ENCODE data around the gene HACD4. TPM values are rescaled to one million over a fixed set of nuclear protein-coding genes. Genes with fewer than 3 reads are reported as not detected.

The HACD4 gene
- total and polyA plus RNA-seq, 5 donors: 0.34 to 1.7 (median 0.99) TPM

DNA sequence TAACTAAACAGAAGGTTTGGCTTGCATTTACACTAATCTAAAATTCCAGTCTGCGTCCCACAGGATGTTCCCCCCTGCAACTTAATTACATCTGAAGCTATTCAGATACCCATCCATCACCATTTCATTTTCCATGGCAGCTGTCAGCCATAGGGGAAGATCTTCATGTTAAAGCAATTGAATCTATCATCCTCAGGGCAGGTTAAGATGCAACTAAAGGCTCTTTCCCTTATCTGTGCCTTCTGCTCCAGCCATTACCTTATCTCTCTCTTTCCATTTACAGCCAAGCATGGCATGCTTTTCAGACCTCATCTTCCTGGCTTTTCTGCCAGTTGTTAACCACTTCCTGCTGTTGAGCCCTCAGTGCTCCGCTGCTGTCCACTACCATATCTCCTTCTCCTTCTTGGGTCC lies 15.8 kb upstream of the HACD4 start:
- no peak for ATAC-seq

GRCh38 chr9:21043841-21044240 lies 12.4 kb upstream of the HACD4 start:
- intact Hi-C loops (cut with DNase I): no loop called here
- Histone ChIP-seq H3K9me3 (ENCODE audit: control insufficient read depth, low read length) (no peaks in the 10 kb centered on the region), H3K27me3 (ENCODE audit: control insufficient read depth, insufficient read depth) (no peaks in the 10 kb centered on the region), H3K4me1 (ENCODE audit: control insufficient read depth, insufficient read depth, low read length) (no peaks in the 10 kb centered on the region), H3K4me3 (ENCODE audit: low read length) (no peak overlapping the region), H3K27ac (ENCODE audit: low read length) (no peak overlapping the region)
- no peak for DNase-seq
- 86% methylated on average over 3 of the region's 3 CpGs for WGBS
- ATAC-seq: no peak

More for the DNA sequence above, 15.8 kb upstream of the HACD4 start:
- no peaks in the 10 kb centered on the region for H3K4me1 ChIP-seq (ENCODE audit: control insufficient read depth, insufficient read depth, low read length)
- H3K4me3 ChIP-seq (ENCODE audit: low read length): no peak overlapping the region
- 50% methylated on average over 2 of the region's 2 CpGs for WGBS
- H3K27me3 ChIP-seq (ENCODE audit: control insufficient read depth, insufficient read depth): no peaks in the 10 kb centered on the region
- no peak overlapping the region for H3K27ac ChIP-seq (ENCODE audit: low read length)
- no peak for DNase-seq
- no peaks in the 10 kb centered on the region for H3K9me3 ChIP-seq (ENCODE audit: control insufficient read depth, low read length)
- intact Hi-C loops (cut with DNase I): no loop called here

DNA sequence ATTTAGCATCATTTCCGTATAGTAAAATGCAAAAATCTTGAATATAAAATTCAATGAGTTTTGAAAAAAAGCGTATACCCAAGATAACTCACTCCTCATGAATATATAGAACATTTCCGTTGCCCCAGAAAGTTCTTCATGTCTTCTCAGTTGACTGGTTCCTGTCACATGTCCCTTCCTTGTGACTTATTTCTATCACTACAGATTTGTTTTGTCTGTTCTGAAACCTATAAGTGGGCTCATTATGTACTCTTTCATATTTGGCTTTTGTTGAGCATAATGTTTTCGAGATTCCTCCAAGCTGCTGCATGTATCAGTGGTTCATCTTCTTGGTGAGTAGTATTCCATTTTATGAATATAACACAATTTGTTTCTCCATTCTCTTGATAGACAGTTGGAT lies 11.0 kb upstream of the HACD4 start:
- intact Hi-C loops (cut with DNase I): no loop called here
- 87% methylated on average over 4 of the region's 4 CpGs for WGBS
- H3K27me3 ChIP-seq (ENCODE audit: control insufficient read depth, insufficient read depth): no peaks in the 10 kb centered on the region

GRCh38 chr9:21039302-21039701 lies 7.9 kb upstream of the HACD4 start:
- no peaks in the 10 kb centered on the region for H3K4me1 ChIP-seq (ENCODE audit: control insufficient read depth, insufficient read depth, low read length)
- ATAC-seq (no peak), DNase-seq (no peak)
- H3K27me3 ChIP-seq (ENCODE audit: control insufficient read depth, insufficient read depth): no peaks in the 10 kb centered on the region
- H3K27ac ChIP-seq (ENCODE audit: low read length): no peak overlapping the region
- H3K9me3 ChIP-seq (ENCODE audit: control insufficient read depth, low read length): no peaks in the 10 kb centered on the region
- intact Hi-C loops (cut with DNase I): loop anchor here in 1 of 4 donors (10.0 kb wide), 1 partner anchor 55 kb away; no protein-coding TSS in a partner anchor
- WGBS: 96% methylated on average over 1 of the region's 1 CpG
- H3K4me3 ChIP-seq (ENCODE audit: low read length): no peak overlapping the region

More for the DNA sequence above, 11.0 kb upstream of the HACD4 start:
- Histone ChIP-seq H3K9me3 (ENCODE audit: control insufficient read depth, low read length) (no peaks in the 10 kb centered on the region), H3K4me1 (ENCODE audit: control insufficient read depth, insufficient read depth, low read length) (no peaks in the 10 kb centered on the region), H3K27ac (ENCODE audit: low read length) (no peak overlapping the region), H3K4me3 (ENCODE audit: low read length) (no peak overlapping the region)
- ATAC-seq: no peak
- DNase-seq: no peak

GRCh38 chr9:21037278-21037677 lies 5.8 kb upstream of the HACD4 start:
- WGBS: 88% methylated on average over 2 of the region's 2 CpGs
- Histone ChIP-seq H3K4me1 (ENCODE audit: control insufficient read depth, insufficient read depth, low read length) (no peaks in the 10 kb centered on the region), H3K27ac (ENCODE audit: low read length) (no peak overlapping the region), H3K27me3 (ENCODE audit: control insufficient read depth, insufficient read depth) (no peaks in the 10 kb centered on the region), H3K4me3 (ENCODE audit: low read length) (no peak overlapping the region), H3K9me3 (ENCODE audit: control insufficient read depth, low read length) (no peaks in the 10 kb centered on the region)
- ATAC-seq (no peak), DNase-seq (no peak)
- intact Hi-C loops (cut with DNase I): loop anchor here in 1 of 4 donors (10.0 kb wide), 1 partner anchor 58 kb away; no protein-coding TSS in a partner anchor

DNA sequence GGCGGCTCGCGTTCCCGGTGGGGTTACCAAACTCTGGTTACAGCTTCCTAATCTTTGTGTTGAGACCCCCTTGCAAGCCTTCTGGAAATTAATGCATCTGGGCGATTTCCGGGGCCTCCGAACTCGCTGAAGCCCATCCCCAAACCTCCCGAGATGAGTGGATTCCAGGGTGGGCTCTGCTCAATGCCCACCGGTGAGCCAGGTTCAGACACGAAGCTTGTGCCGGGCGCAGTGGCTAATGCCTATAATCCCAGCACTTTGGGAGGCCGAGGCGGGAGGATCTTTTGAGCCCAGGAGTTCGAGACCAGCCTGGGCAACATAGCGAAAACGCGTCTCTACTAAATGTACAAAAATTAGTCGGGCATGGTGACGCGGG lies 356 bp upstream of the HACD4 start:
- ATAC-seq (no peak), DNase-seq (peak in 2 of 3 donors; percentile 44 to 46)
- Histone ChIP-seq H3K27ac (ENCODE audit: low read length) (no peak overlapping the region), H3K4me3 (ENCODE audit: low read length) (peak overlapping the region; percentile 58), H3K9me3 (ENCODE audit: control insufficient read depth, low read length) (no peaks in the 10 kb centered on the region), H3K27me3 (ENCODE audit: control insufficient read depth, insufficient read depth) (no peaks in the 10 kb centered on the region), H3K4me1 (ENCODE audit: control insufficient read depth, insufficient read depth, low read length) (no peaks in the 10 kb centered on the region)
- intact Hi-C loops (cut with DNase I): loop anchor here in 1 of 4 donors (10.0 kb wide), 1 partner anchor 63 kb away; no protein-coding TSS in a partner anchor
- WGBS: 70% methylated on average over 22 of the region's 22 CpGs

GRCh38 chr9:21030389-21031035 lies 928 bp downstream of the HACD4 start:
- Histone ChIP-seq H3K9me3 (ENCODE audit: control insufficient read depth, low read length) (no peaks in the 10 kb centered on the region), H3K4me3 (ENCODE audit: low read length) (peak overlapping the region; percentile 58), H3K27me3 (ENCODE audit: control insufficient read depth, insufficient read depth) (no peaks in the 10 kb centered on the region), H3K27ac (ENCODE audit: low read length) (no peak overlapping the region), H3K4me1 (ENCODE audit: control insufficient read depth, insufficient read depth, low read length) (no peaks in the 10 kb centered on the region)
- 78% methylated on average over 5 of the region's 5 CpGs for whole genome bisulfite sequencing
- ATAC-seq (peak in 1 of 2 donors; percentile 71), DNase-seq (no peak)
- intact Hi-C loops (cut with DNase I): loop anchor here in 1 of 4 donors (10.0 kb wide), 1 partner anchor 64 kb away; no protein-coding TSS in a partner anchor

- no peak for DNase-seq
- Histone ChIP-seq H3K9me3 (ENCODE audit: control insufficient read depth, low read length) (no peaks in the 10 kb centered on the region), H3K27ac (ENCODE audit: low read length) (no peak overlapping the region), H3K4me3 (ENCODE audit: low read length) (no peak overlapping the region), H3K4me1 (ENCODE audit: control insufficient read depth, insufficient read depth, low read length) (no peaks in the 10 kb centered on the region), H3K27me3 (ENCODE audit: control insufficient read depth, insufficient read depth) (no peaks in the 10 kb centered on the region)
- intact Hi-C loops (cut with DNase I): loop anchor here in 2 of 4 donors (10.0 kb wide), 2 partner anchors 65 to 85 kb away; no protein-coding TSS in a partner anchor
- WGBS: 75% methylated on average over 8 of the region's 8 CpGs
- no peak for ATAC-seq
Measured at GRCh38 chr9:21029661-21030060, 1.8 kb downstream of the HACD4 start.

GRCh38 chr9:21028466-21028865 lies 3.0 kb downstream of the HACD4 start:
- Histone ChIP-seq H3K4me3 (ENCODE audit: low read length) (no peak overlapping the region), H3K27ac (ENCODE audit: low read length) (no peak overlapping the region), H3K9me3 (ENCODE audit: control insufficient read depth, low read length) (no peaks in the 10 kb centered on the region), H3K27me3 (ENCODE audit: control insufficient read depth, insufficient read depth) (no peaks in the 10 kb centered on the region), H3K4me1 (ENCODE audit: control insufficient read depth, insufficient read depth, low read length) (no peaks in the 10 kb centered on the region)
- DNase-seq: no peak
- no peak for ATAC-seq
- WGBS: 37% methylated on average over 3 of the region's 3 CpGs
- intact Hi-C loops (cut with DNase I): loop anchor here in 1 of 4 donors (10.0 kb wide), 1 partner anchor 86 kb away; no protein-coding TSS in a partner anchor

GRCh38 chr9:21027295-21027694 lies 4.1 kb downstream of the HACD4 start:
- Histone ChIP-seq H3K4me3 (ENCODE audit: low read length) (no peak overlapping the region), H3K27ac (ENCODE audit: low read length) (no peak overlapping the region), H3K9me3 (ENCODE audit: control insufficient read depth, low read length) (no peaks in the 10 kb centered on the region), H3K4me1 (ENCODE audit: control insufficient read depth, insufficient read depth, low read length) (no peaks in the 10 kb centered on the region), H3K27me3 (ENCODE audit: control insufficient read depth, insufficient read depth) (no peaks in the 10 kb centered on the region)
- DNase-seq: no peak
- no peak for ATAC-seq
- whole genome bisulfite sequencing: 80% methylated on average over 4 of the region's 4 CpGs
- intact Hi-C loops (cut with DNase I): loop anchor here in 1 of 4 donors (10.0 kb wide), 1 partner anchor 88 kb away; no protein-coding TSS in a partner anchor

GRCh38 chr9:21023861-21024260 lies 7.6 kb downstream of the HACD4 start:
- intact Hi-C loops (cut with DNase I): loop anchor here in 1 of 4 donors (10.0 kb wide), 1 partner anchor 91 kb away; no protein-coding TSS in a partner anchor
- H3K27me3 ChIP-seq (ENCODE audit: control insufficient read depth, insufficient read depth): no peaks in the 10 kb centered on the region
- DNase-seq (no peak), ATAC-seq (no peak)
- H3K4me3 ChIP-seq (ENCODE audit: low read length): no peak overlapping the region
- 77% methylated on average over 2 of the region's 2 CpGs for WGBS
- no peaks in the 10 kb centered on the region for H3K4me1 ChIP-seq (ENCODE audit: control insufficient read depth, insufficient read depth, low read length)
- no peak overlapping the region for H3K27ac ChIP-seq (ENCODE audit: low read length)
- no peaks in the 10 kb centered on the region for H3K9me3 ChIP-seq (ENCODE audit: control insufficient read depth, low read length)

Measured in right cardiac atrium (tissue), 5 donors.